ENCODE measurements around the gene PRDM2.
A peak's percentile ranks its signal among the peaks of the same experiment; 100 is the strongest.
"Not testable (repeated sequence)": the region's sequence is repeated elsewhere in the genome, so short reads cannot be mapped to it uniquely, and the experiment has no call there.

Gene PRDM2

GRCh38 chr1:13699510-13699909 is 478 bp upstream of the PRDM2 start:
- DNase-seq = peak; percentile 5

DNA sequence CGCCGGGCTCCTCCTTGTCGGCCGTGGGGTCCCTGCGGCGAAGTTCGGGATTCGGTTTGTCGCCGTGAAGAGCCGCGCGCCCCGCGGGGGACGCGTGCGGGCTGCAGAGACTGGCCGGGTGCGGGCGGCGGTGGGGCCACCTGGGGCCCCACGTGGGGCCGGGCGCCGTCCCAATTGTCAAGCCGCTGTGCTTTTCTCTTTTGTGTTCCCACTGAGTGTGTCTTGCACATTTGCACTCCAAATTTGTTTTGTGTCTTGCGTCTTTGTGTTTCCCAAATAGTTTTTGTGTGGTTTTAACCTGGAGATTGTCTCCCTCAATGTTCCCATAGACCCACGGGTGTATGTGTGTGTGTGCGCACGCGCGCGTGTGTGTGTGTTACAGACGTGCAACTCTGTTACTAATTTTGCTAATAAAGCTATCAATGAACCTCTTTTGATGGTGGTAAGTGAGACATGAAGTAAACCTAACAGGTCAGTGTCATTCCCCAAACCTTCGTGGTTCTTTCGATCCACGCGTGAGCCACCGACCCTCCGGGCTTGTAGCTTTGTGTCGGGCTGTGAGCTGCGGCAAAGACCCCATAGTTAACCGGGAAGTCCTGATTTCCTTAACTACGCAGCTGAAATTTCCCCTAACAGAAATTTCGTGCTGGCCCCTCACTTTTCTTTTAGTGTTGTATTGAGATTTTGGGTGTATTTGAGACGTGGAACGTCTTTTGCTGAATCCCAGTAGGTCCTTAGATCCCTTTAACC is 708 bp downstream of the PRDM2 start:
- peak; percentile 24 for DNase-seq

DNA sequence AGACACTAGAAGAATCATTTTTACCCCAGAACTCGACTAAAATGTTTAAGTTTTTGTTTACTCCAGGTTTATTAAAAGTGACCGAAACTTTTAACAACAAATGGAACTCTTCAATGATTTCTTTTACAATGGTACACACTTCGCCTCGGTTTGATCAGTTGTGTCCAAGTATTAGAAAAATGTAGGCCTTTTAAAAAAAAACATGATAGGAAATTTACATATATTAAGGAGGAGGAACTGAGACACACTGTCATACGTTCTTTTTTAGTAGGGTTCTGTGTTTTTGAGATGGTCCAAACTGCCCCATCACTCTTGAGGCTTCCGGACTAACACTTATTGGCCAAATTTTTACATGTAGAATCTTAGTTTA is 1.3 kb downstream of the PRDM2 start:
- no peak for DNase-seq

DNA sequence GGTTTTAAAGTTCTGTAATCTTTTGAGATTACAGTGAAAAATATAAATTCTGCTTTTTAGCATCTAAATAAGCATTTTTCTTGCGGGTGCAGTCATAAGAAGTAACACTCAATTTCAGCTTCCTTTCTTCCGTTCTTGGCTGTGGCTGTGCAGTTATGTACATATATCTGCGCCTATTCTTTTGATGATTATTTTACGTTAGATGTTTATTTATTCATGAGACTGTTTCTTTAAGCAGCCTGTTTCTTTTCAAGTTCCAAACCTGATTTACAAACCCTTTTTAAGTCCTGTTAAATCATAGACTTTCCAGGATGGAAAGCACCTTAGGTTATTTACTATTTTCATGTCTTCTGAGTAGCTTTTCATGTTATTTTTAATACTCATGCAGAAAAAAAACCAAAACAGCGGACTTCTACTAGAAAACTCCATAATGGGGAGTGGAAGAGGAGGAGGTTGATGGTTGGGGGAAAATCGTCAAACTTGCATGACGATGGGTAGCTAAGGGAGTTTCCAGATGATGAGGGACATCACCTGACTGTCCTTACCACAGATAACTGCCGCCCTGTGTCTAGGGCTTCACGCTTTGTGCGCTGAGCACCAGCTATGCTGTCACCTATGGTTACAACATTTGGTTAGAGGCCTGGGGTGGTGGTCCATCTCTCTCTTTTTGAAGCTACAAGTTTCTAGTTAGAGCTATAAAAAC is 2.6 kb downstream of the PRDM2 start:
- no peak for DNase-seq

DNA sequence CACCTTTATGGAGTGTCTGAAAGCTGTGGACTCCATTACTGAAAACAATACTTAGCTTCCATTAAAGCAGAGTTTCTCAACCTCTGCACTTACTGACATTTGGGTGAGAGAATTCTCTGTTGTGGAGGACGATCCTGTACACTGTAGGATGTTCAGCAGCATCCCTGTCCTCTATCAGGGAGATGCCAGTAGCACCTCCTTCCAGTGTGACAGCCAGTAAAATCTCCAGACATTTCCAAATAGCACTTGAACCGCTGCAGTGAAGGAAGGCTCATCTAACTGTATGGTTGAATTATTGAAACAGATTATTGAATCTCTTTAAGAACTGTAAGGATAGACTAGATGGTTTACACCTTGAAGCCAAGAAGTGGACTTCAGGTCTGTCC is 3.1 kb downstream of the PRDM2 start:
- DNase-seq = no peak

DNA sequence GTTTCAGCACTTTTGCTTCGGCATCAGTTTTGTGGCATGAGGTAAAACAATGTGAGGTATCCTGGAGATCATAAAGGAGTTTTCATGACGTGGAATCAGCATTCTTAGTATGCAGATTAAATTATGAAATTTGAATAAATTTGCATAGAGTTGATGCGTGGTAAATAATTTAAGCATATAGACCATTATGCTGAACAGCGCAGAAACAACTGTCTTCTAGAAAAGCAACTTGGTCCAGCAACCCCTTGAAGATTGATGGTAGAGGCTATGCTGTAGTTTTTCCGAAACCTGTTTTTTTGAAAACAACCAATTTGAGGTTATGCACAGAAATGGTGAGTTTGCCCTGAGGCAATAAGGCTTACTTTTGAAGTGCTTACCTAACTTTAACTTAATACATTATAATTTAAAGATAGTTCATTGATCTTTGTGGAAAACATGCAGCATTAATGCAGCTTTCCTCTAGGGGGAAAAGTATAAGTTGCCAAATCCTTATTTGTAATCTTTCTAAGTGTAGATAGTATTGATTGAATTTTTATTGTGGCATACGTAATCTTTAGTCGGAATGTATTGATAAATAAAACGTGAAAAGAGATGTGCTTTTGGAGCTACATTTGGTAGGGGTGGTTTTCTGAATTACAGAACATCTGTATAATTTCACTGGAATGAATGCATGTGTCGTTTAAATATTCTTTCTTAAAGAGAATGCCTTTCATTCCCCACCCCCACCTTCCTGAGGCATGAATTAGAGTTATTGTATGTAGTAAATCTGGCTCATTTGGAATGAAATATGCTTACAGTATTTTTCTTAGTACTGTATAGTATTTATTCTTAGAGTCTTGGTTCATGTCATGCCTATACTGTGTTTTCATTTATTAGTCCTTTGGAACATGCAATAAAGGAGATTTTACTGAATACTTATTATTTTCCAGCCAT is 3.8 kb downstream of the PRDM2 start:
- DNase-seq = no peak

GRCh38 chr1:13706046-13706445 is 6.1 kb downstream of the PRDM2 start:
- DNase-seq = no peak

DNA sequence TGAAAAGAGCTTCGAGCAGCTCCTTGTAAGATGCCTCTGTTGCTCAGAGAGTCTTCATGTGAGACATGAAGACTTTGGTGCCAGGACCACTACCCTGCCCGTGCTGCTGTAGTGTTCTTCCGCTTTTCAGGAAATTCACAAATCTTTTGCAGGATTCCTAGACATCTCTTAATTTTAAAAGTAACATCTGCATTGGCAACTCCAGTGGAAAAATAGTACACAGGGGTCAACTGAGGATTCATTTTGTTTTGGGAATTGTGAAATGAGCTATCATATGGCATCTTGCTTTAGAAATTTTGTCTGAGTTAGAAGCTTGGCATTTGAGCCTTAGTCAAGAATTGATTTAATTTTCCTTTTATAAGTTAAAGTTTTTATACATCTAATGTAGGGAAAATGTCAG is 7.2 kb downstream of the PRDM2 start:
- DNase-seq = no peak

DNA sequence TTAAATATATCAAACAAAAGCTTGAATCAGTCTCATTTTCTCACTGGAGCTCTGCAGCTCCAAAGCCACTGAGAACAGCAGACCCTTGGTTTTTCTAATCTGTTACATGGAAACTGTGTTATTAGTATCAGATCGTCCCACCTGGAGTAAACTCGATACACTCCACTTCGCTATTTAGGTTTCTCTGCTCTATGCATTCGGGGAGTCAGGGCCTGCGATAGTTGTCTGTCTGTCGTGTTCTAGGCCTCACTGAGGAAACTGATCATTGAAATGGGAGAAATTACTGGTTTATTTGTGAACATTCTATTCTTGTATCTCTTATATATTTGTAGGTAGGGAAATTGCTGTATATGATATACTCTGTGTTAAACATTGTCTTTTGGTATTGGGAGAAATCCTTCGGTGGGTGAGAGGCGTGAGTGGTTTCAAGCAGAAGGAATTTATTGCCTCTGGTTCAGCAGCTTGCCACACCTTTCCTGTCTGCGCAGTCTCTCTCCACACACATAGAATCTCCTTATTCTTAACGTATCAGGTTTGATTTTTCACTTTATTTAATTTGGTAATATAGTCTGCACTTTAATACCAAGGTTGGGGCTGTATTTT is 8.5 kb downstream of the PRDM2 start:
- DNase-seq = no peak

DNA sequence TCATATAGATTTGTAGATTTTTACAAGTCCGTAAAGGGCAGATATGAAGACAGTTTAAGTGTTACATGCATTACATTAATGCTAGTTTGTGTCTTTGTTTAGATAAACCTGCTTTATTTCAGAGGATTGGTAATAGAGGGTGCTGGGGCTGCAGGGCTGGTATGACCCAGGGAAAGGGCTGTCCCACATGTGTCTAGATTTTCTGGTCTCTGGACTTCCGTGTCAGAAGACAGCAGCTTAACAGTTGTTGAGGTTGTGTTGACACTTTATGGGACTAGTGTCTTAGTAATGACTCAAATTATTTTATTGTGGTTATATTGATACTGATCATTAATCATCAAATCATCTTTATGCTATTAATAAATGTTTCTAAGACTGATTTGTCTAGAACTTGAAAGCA is 10.1 kb downstream of the PRDM2 start:
- no peak for DNase-seq

DNA sequence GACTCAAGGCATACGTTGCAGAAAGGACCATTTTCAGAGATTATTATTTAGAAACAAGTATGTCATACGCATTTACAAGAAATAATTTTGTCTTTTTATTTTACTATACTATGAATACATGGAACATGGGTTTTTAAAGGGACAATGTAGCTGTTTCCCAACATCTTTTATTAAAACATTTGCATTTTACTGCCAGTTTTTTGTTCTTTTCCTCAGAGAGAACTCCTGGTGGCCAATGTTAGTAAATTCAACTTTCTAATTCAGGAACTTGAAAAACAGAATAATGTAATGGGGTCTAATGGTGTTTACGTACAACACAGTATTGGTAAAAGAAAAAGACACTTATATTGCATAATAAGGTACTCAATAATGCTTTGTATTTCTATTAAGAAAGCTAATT is 14.9 kb downstream of the PRDM2 start:
- peak; percentile 17 for DNase-seq

GRCh38 chr1:13715616-13716287 is 15.8 kb downstream of the PRDM2 start:
- DNase-seq = not testable (repeated sequence)

DNA sequence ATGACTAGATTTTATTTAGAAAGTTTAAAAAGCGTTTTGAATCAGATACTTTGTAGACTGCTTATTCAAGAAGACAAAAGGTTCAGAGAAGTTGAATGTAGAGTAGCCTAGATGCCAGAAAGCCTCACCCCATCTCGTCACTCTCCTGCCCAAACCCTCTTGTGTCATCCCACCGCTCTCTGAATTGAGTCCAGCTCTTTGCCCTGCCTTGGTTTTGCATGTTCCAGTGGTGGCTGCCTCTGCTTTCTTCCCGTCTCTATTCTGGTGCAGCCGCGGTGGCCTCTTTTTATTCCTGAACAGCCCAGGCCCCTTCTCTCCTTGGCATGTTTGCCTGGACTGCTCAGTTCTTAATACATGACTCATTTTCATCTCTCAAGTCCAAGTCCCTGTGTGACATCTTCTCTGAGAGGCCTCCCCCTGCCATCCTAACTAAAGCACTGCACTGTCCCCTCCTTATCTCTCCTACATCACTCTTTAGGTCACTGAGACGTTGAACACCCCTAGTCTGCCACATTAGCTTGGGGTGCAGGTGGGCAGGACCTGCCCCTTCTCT is 22.9 kb downstream of the PRDM2 start:
- DNase-seq = no peak

DNA sequence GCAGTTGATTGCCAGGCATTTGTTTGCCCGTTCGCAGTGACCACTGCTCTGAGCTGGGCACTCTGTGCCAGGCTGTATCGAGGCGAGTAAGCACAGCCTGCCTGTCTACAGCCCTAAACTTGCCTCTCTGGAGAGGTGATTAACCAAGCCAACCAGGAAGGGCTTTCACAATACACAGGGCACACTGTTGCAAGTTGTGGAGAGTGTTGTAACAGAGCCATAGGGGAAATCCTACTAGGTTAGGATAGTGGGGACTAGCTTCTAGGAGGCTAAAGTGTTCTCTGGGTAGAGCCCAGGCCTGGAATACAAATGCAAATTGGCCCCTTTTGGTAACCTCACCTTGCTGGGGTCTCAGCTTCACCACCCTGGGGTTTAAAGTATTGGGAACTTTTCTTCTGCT is 23.8 kb downstream of the PRDM2 start:
- peak; percentile 89 for DNase-seq

GRCh38 chr1:13725714-13726175 is 25.8 kb downstream of the PRDM2 start:
- peak; percentile 13 for DNase-seq

- DNase-seq = no peak
Measured at GRCh38 chr1:13728091-13728715, 28.2 kb downstream of the PRDM2 start.

DNA sequence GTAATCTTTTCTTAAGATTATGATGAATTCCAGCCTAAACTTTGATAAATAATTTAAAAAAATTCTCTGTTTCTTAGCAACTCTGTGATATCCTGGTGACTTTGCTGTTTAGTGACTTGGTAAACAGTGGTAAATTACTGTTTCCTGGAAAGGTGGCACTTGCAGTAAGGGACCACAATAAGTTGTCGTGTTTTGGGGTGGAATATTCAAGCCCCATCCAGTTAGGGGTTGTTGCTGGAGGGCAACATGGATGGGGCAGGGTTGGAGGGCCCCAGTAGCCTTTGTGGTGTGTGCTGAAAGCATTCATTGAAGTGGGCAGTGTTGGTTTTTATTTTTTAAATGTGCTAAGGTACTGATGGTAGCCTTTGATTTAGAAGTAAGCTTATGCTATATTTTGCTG is 30.3 kb downstream of the PRDM2 start:
- DNase-seq = no peak

DNA sequence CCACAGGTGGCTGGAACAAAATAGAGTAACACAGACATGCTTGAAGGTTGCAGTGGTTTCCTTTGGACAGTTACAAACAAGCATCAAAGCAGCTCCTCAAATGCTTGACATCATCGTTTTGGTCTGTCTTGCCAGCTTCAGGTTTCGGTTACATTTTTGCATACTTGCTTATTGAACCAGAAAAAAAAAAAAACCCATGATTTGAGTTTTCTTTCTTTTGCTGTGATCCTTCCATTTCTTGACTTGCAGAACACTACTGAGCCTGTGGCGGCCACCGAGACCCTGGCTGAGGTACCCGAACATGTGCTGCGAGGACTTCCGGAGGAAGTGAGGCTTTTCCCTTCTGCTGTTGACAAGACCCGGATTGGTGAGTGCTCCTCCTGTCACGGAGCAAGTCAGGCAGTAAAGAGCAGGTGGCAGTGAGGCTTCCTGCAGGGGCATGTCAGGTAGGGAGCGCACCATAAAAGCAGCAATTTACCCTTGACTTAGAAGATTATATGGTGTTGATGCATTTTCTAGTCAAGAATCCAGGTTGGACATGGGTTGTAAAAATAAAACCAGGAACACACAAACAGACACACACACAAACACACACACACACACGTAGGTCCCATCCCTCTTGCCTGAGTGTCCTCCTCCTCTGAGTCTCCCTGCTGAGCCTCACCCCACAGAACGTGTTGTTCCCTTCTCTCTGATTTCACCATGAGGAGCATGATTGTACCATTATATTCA is 30.9 kb downstream of the PRDM2 start:
- DNase-seq = peak; percentile 46

DNA sequence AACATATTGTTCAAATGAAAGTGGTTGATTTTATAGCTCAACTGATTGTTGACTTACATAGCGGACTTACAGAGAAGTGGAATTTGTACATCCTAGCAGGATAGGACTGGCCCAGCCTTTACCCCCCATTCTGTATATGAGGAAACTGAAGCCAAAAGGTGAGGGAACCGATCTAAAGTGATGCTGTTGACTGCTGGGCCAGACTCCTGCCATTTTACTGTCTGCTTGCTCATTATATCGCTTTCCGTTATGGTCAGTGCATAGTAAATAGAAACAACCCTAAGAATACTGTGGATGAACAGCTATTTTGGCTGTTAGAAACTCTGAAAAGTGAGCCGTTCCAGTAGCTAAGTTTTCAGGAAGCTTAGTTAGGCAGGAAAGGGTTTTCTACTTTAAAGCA is 31.9 kb downstream of the PRDM2 start:
- no peak for DNase-seq

DNA sequence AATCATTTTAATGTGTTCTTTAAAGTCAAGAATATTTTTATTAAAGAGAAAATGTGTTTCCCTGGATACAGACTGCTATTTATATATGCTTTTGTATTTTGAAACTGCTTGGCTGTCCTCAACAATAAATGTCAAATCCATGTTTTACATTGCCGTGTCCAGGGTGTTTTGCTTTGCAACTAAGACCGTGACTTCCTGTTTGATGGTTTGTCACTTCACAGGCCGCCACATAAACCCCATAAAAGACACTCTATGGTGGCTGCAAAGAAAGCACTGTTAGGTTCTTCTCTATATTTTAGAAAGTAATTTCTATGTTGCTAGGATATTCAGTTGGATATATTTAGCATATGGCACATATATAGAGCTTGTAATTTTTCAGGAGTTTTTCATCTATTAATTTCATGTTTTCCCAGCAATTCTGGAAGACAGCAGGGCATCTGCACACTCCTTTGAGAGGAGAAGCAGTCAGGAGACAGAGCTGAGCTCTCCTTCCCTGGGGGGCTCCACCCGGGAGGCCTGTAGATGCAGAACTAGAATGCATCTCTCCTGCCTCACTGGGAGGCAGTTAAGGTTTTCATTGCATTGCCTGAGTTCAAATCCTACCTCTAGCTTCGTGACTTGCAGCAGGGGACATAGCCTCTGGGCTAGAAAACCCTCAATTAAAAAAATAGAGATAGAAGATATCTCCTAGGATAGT is 33.1 kb downstream of the PRDM2 start:
- peak; percentile 19 for DNase-seq

All from inflammatory macrophage treated with lipopolysaccharide for 4 hours (primary cell).